GM12892 (cell line): ENCODE results near the gene MYEOV.

Experiments
- POLR2A ChIP-seq: IDR thresholded peaks from 2 replicates; pipeline ENCODE4 v1.6.1; 2011; ENCODE audit warnings: low read depth, low read length, control low read depth
- POLR2AphosphoS5 ChIP-seq: IDR thresholded peaks from 2 replicates; pipeline ENCODE4 v1.6.1; 2011; ENCODE audit warnings: low read depth, low read length, control low read depth

- TF ChIP-seq POLR2A: no peak
- no peak for TF ChIP-seq POLR2AphosphoS5
Measured at GRCh38 chr11:69300120-69301060, 6.4 kb downstream of the MYEOV start.
